Vagina (tissue), 2 donors: ENCODE data around the gene BRINP3. TPM values are rescaled to one million over a fixed set of nuclear protein-coding genes. Genes with fewer than 3 reads are reported as not detected.
"Not testable (repeated sequence)": the region's sequence is repeated elsewhere in the genome, so short reads cannot be mapped to it uniquely, and the experiment has no call there.

Experiments used
- DNase-seq, 2 donors: peaks; one replicate each; pipeline ENCODE4 v3.0.0-alpha.2; 2017; ENCODE audit errors: extremely low spot score in 2 of 2
- H3K27ac ChIP-seq: fragments of 200-600 bp; sonication (generic); one replicate; pipeline ENCODE4 v1.5.1; 2019
- H3K27me3 ChIP-seq: fragments of 200-600 bp; sonication (generic); one replicate; pipeline ENCODE4 v1.5.1; 2019
- H3K36me3 ChIP-seq, 2 donors: fragments of 200-600 bp; sonication (generic); one replicate each; pipeline ENCODE4 v1.5.1; 2017 to 2019
- H3K4me1 ChIP-seq: fragments of 200-600 bp; sonication (generic); one replicate; pipeline ENCODE4 v1.5.1; 2019
- H3K4me3 ChIP-seq, 2 donors: fragments of 200-600 bp; sonication (generic); 1 replicate in 1 of 2; 2 replicates in 1 of 2; pipeline ENCODE4 v1.5.1; 2016 to 2019
- H3K9me3 ChIP-seq: fragments of 200-600 bp; sonication (generic); one replicate; pipeline ENCODE4 v1.5.1; 2019
- POLR2A ChIP-seq, 2 donors: fragments of 450-650 bp; IDR thresholded peaks; one replicate each; pipeline ENCODE4 v1.6.1; 2017; ENCODE audit warnings: antibody characterized with exemption in 2 of 2, mild to moderate bottlenecking in 2 of 2, moderate library complexity in 2 of 2
- POLR2AphosphoS5 ChIP-seq, 2 donors: sonication (generic); formaldehyde crosslinking; IDR thresholded peaks; one replicate each; pipeline ENCODE4 v1.9.0; 2017; ENCODE audit warnings: antibody characterized with exemption in 2 of 2, mild to moderate bottlenecking in 2 of 2, low read depth in 1 of 2; ENCODE audit not compliant: insufficient read depth in 1 of 2
- intact Hi-C: fragments of 100-400 bp; cut with DNase I; formaldehyde crosslinking; loops from one replicate; pipeline ENCODE4 v1.15.1; 2023
- total RNA-seq: library from RNA; depleted of rRNA; stranded (reverse); fragments of >200 nt; gene quantifications from one replicate; pipeline ENCODE4 v1.2.3, GENCODE V29; 2016
- TF ChIP-seq, protein P1 (sequence below), 3 experiments: fragments of 450-650 bp in 2 of 3; fragments of 200-600 bp in 1 of 3; sonication (generic) in 1 of 3; IDR thresholded peaks; one replicate each; pipeline ENCODE4 v1.5.1; 2017 to 2019; ENCODE audit warnings: antibody characterized with exemption in 3 of 3, mild to moderate bottlenecking in 2 of 3, moderate library complexity in 2 of 3

The BRINP3 gene
- not detected for total RNA-seq

DNA sequence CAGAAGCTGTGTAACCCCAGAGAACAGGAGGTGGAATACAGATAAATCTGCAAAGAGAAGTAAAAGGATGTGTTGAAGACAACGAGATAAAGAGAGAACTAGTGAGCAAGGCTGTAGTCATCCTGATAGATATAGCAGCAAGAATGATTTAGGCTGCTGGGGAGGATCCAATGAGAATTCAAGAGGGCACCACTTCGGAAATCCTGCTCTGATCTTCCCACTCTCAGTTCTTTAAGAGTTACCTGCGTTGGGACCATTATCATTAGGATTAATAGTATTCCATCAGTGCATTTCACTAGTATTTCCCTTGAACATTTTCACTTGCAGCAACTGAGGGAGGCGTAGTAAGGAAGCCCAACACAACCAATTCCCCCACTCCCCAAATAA is at the start of gene BRINP3:
Gene BRINP3, minus strand, starts transcription at position 103 of the 387 bp plus-strand sequence.
- TF ChIP-seq POLR2A (IDR thresholded peaks at IDR 0.05) (no peak), POLR2AphosphoS5 (IDR thresholded peaks at IDR 0.05; ENCODE audit: insufficient read depth in 1 of 2, low read depth in 1 of 2) (no peak)
- TF ChIP-seq, protein P1, sequence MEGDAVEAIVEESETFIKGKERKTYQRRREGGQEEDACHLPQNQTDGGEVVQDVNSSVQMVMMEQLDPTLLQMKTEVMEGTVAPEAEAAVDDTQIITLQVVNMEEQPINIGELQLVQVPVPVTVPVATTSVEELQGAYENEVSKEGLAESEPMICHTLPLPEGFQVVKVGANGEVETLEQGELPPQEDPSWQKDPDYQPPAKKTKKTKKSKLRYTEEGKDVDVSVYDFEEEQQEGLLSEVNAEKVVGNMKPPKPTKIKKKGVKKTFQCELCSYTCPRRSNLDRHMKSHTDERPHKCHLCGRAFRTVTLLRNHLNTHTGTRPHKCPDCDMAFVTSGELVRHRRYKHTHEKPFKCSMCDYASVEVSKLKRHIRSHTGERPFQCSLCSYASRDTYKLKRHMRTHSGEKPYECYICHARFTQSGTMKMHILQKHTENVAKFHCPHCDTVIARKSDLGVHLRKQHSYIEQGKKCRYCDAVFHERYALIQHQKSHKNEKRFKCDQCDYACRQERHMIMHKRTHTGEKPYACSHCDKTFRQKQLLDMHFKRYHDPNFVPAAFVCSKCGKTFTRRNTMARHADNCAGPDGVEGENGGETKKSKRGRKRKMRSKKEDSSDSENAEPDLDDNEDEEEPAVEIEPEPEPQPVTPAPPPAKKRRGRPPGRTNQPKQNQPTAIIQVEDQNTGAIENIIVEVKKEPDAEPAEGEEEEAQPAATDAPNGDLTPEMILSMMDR (IDR thresholded peaks at IDR 0.05): no peak

DNA sequence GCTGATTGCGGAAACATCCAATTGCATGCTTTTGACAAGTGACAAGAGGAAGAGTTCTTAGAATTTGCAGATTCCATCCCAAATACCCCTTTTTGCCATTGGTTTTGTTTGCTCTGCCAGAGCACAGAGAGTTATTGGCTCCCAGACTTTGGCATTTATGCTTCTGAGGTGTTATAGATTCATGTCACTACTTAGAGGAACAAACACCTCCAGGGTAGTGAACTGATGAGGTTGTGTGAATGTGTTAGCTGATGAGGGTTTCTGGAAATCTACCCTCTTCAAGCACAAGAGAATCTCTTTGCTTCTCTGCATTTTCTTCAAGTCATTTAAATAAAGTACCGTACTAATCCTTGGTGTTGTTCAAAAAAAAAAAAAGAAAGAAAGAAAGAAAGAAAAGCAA is 33.9 kb upstream of the BRINP3 start:
- Histone ChIP-seq H3K9me3 (no peaks in the 10 kb centered on the region), H3K27ac (no peak overlapping the region), H3K36me3 (no peaks in the 10 kb centered on the region), H3K4me3 (no peak overlapping the region), H3K27me3 (no peaks in the 10 kb centered on the region), H3K4me1 (no peaks in the 10 kb centered on the region)
- intact Hi-C loops: no loop called here
- TF ChIP-seq, protein P1 (IDR thresholded peaks at IDR 0.05): no peak
- TF ChIP-seq POLR2AphosphoS5 (IDR thresholded peaks at IDR 0.05; ENCODE audit: insufficient read depth in 1 of 2, low read depth in 1 of 2) (no peak), POLR2A (IDR thresholded peaks at IDR 0.05) (no peak)
- DNase-seq: no peak

More for the DNA sequence above, at the start of gene BRINP3:
- DNase-seq: no peak
- Histone ChIP-seq H3K27me3 (no peaks in the 10 kb centered on the region), H3K27ac (no peak within 1 kb of the TSS), H3K36me3 (no peaks in the 10 kb centered on the region), H3K4me1 (peaks cover 13% of the 10 kb centered on the region), H3K4me3 (peak within 1 kb of the TSS; percentile 3 to 37), H3K9me3 (no peaks in the 10 kb centered on the region)
- intact Hi-C loops: no loop called here

DNA sequence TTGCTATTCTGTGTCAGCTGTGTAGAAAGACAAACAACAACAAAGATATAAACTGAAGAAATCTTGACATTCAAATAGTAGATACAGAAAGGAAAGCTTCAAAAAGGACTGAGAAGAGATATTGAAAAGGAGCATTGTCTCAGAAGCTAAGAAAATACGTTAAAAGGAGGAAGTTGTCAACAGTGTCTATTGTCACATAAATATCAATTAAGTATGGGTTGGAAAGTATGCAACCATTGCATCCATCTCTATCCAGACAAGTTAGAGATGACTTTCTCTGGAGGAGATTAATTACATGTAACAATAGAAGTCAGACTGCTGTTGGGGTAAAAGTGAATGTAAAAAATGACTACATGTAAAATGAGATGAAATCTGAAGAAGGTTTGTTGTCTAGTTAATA is 29.7 kb upstream of the BRINP3 start:
- H3K36me3 ChIP-seq: no peaks in the 10 kb centered on the region
- H3K9me3 ChIP-seq: no peaks in the 10 kb centered on the region
- no peak overlapping the region for H3K4me3 ChIP-seq
- H3K27ac ChIP-seq: no peak overlapping the region
- H3K4me1 ChIP-seq: no peaks in the 10 kb centered on the region
- intact Hi-C loops: no loop called here
- TF ChIP-seq POLR2AphosphoS5 (IDR thresholded peaks at IDR 0.05; ENCODE audit: insufficient read depth in 1 of 2, low read depth in 1 of 2) (no peak), POLR2A (IDR thresholded peaks at IDR 0.05) (no peak)
- TF ChIP-seq, protein P1 (IDR thresholded peaks at IDR 0.05): no peak
- H3K27me3 ChIP-seq: no peaks in the 10 kb centered on the region
- DNase-seq: no peak

DNA sequence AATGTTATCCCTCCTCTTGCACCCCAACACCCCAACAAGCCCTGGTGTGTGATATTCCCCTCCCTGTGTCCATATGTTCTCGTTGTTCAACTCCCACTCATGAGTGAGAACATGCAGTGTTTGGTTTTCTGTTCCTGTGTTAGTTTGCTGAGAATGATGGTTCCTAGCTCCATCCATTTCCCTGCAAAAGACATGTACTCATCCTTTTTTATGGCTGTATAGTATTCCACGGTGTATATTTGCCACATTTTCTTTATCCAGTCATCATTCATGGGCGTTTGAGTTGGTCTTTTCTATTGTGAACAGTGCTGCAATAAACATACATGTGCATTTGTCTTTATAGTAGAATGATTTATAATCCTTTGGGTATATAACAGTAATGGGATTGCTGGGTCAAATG is 26.9 kb upstream of the BRINP3 start:
- H3K27me3 ChIP-seq, intact Hi-C loops, H3K36me3 ChIP-seq, H3K9me3 ChIP-seq, H3K4me3 ChIP-seq, DNase-seq, H3K4me1 ChIP-seq, H3K27ac ChIP-seq: not testable (repeated sequence)

DNA sequence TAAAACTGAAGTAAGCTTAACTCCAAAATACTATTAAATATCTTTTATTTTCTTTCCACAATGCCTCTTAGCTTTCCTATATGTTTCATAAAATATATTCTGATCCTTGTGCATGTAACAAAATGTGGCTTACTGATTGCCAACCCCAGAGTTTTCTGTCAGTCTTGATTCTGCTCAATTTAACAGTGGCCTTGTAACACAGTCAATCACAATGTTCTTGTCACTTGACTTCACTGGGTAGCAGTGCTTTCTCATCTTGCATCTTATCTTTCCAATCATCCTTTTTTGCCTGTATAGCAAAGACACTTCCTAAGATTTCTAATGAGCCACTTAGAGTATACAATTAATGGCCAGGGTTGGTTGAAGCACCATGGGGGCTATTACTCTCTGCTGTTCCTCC is 19.9 kb upstream of the BRINP3 start:
- Histone ChIP-seq H3K4me3 (no peak overlapping the region), H3K4me1 (no peaks in the 10 kb centered on the region), H3K36me3 (no peaks in the 10 kb centered on the region), H3K9me3 (no peaks in the 10 kb centered on the region), H3K27me3 (no peaks in the 10 kb centered on the region), H3K27ac (no peak overlapping the region)
- DNase-seq: no peak
- intact Hi-C loops: no loop called here
- TF ChIP-seq, protein P1 (IDR thresholded peaks at IDR 0.05): no peak
- no peak for TF ChIP-seq POLR2AphosphoS5 (IDR thresholded peaks at IDR 0.05; ENCODE audit: insufficient read depth in 1 of 2, low read depth in 1 of 2)
- TF ChIP-seq POLR2A (IDR thresholded peaks at IDR 0.05): no peak

DNA sequence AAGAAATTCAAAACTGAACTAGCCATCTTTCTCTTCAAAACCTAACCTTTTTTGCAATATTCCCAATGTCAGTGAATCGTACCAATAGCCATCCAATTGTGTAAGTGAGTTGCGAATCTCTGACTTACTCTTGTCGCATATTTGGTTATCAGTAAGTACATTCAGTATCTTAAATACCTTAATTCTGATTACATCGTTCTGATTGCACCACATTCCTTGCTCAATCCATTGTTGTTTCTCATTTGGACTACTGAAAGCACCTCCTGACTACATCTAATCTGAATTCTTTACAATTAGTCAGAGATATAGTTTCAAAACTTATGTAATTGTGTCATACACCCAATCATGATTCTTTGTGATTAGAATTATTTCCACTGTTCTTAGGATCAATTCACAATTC is 16.8 kb upstream of the BRINP3 start:
- no peak overlapping the region for H3K27ac ChIP-seq
- no peaks in the 10 kb centered on the region for H3K27me3 ChIP-seq
- DNase-seq: no peak
- H3K36me3 ChIP-seq: no peaks in the 10 kb centered on the region
- H3K4me3 ChIP-seq: no peak overlapping the region
- TF ChIP-seq POLR2AphosphoS5 (IDR thresholded peaks at IDR 0.05; ENCODE audit: insufficient read depth in 1 of 2, low read depth in 1 of 2) (no peak), POLR2A (IDR thresholded peaks at IDR 0.05) (no peak)
- TF ChIP-seq, protein P1 (IDR thresholded peaks at IDR 0.05): no peak
- no peaks in the 10 kb centered on the region for H3K4me1 ChIP-seq
- H3K9me3 ChIP-seq: no peaks in the 10 kb centered on the region
- intact Hi-C loops: no loop called here
